ENCODE results near the gene CEP85.

DNA sequence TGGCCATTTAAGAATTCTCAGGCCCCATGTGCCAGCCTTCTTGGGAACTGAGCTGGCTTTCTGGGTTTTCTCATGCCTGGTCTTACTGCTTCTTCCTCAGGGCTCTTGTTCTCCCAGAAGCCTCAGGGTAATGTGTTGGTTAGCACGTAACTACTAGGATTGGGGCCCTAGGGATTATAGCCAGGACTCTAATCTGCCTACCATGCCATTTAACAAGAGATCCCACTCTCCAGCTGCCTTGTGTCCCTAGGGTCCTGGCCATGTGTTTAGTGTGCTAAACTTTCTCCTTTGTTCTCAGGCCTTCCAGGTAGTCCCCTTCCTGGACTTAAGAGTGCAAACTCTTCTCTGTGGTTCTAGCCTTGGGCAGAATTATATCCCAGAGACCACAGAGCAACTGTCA, 43.7 kb downstream of the CEP85 start:
- TF ChIP-seq, protein P1, sequence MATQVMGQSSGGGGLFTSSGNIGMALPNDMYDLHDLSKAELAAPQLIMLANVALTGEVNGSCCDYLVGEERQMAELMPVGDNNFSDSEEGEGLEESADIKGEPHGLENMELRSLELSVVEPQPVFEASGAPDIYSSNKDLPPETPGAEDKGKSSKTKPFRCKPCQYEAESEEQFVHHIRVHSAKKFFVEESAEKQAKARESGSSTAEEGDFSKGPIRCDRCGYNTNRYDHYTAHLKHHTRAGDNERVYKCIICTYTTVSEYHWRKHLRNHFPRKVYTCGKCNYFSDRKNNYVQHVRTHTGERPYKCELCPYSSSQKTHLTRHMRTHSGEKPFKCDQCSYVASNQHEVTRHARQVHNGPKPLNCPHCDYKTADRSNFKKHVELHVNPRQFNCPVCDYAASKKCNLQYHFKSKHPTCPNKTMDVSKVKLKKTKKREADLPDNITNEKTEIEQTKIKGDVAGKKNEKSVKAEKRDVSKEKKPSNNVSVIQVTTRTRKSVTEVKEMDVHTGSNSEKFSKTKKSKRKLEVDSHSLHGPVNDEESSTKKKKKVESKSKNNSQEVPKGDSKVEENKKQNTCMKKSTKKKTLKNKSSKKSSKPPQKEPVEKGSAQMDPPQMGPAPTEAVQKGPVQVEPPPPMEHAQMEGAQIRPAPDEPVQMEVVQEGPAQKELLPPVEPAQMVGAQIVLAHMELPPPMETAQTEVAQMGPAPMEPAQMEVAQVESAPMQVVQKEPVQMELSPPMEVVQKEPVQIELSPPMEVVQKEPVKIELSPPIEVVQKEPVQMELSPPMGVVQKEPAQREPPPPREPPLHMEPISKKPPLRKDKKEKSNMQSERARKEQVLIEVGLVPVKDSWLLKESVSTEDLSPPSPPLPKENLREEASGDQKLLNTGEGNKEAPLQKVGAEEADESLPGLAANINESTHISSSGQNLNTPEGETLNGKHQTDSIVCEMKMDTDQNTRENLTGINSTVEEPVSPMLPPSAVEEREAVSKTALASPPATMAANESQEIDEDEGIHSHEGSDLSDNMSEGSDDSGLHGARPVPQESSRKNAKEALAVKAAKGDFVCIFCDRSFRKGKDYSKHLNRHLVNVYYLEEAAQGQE (IDR thresholded peaks at IDR 0.05; ENCODE audit: insufficient read depth in 1 of 2, low read depth in 2 of 2, low read length in 2 of 2) = no peak
- TF ChIP-seq POLR2AphosphoS5 (IDR thresholded peaks at IDR 0.05; ENCODE audit: low read depth, low read length) (no peak), SIN3A (IDR thresholded peaks at IDR 0.05; ENCODE audit: borderline replicate concordance, insufficient read depth, low read length) (no peak), TAF1 (IDR thresholded peaks at IDR 0.05; ENCODE audit: borderline replicate concordance, insufficient read depth, low read length) (no peak)

All from PFSK-1 (cell line).